Measurements from ENCODE around the gene KRT32. TPM values are rescaled to one million over a fixed set of nuclear protein-coding genes. Genes with fewer than 3 reads are reported as not detected.

The KRT32 gene
- not detected for total RNA-seq
- not detected for polyA plus RNA-seq

- Histone ChIP-seq H3K27ac (ENCODE audit: low read depth) (no peak within 1 kb of the TSS), H3K4me1 (ENCODE audit: insufficient read depth) (no peaks in the 10 kb centered on the region), H3K4me3 (ENCODE audit: low read depth, low read length) (no peak within 1 kb of the TSS), H3K36me3 (ENCODE audit: insufficient read depth) (no peaks in the 10 kb centered on the region)
- no peak for DNase-seq (ENCODE audit: extremely low spot score)
- WGBS: 94% methylated on average over 14 of the region's 14 CpGs
These were observed at the start of gene KRT32 for GRCh38 chr17:41466988-41467387. Gene KRT32 (minus strand): TSS chr17:41467386. CDS start chr17:41467325, 61 bp downstream.

GRCh38 chr17:41516830-41517283, 49.7 kb upstream of the KRT32 start:
- H3K36me3 ChIP-seq (ENCODE audit: insufficient read depth): no peaks in the 10 kb centered on the region
- 81% methylated on average over 14 of the region's 14 CpGs for WGBS
- DNase-seq (ENCODE audit: extremely low spot score): no peak
- no peak overlapping the region for H3K27ac ChIP-seq (ENCODE audit: low read depth)
- H3K4me3 ChIP-seq (ENCODE audit: low read depth, low read length): no peak overlapping the region
- H3K4me1 ChIP-seq (ENCODE audit: insufficient read depth): no peaks in the 10 kb centered on the region

DNA sequence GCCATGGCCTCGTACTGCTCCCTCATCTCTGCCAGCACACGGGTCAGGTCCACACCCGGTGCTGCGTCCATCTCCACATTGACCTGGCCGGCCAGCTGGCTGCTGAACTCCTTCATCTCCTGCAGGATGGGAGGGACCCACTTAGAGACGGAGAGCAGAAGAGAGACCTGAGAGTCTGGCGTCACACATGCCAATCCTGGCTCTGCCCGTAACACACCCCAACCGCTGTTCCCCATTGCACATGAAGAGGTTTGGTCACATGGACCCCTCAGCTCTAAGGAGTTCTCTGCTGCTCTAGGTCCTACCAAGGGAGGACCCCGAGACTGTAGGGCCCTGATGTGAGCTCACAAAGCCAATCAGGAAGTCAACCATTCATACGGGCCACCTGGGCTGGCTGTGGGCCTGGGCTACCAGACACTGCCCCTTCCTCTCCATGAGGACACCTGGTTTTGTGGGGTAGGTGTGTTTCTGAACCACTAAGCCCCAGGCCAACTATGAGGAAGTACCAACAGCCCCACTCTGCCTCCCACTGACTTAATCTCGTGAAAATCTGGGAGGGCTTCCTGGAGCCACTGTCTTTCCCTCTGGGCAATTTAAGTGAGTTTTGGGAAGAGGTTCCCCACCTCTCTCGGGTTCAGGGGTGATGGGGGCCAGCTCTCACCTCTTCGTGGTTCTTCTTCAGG, 49.1 kb upstream of the KRT32 start:
- H3K36me3 ChIP-seq (ENCODE audit: insufficient read depth): no peaks in the 10 kb centered on the region
- no peak overlapping the region for H3K4me3 ChIP-seq (ENCODE audit: low read depth, low read length)
- no peaks in the 10 kb centered on the region for H3K4me1 ChIP-seq (ENCODE audit: insufficient read depth)
- 92% methylated on average over 14 of the region's 14 CpGs for WGBS
- no peak for DNase-seq (ENCODE audit: extremely low spot score)
- H3K27ac ChIP-seq (ENCODE audit: low read depth): no peak overlapping the region

DNA sequence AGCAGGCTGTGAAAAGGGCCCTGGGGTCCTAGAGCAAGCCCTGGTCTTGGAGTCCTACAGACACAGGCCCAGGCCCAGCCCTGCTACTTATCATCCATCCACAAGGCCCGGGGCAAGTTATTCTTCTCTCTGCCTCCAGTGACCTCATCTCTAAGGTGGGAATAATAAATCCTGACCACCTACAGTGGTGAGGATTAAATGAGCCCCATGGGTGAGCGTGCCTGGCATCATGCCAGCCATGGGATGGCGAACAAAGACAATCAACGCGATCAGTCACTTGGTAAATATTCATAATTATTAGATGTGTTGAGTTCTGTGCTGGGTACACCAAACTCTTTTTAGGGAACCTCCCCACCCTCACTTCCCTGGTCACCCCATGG, 46.0 kb upstream of the KRT32 start:
- Histone ChIP-seq H3K4me3 (ENCODE audit: low read depth, low read length) (no peak overlapping the region), H3K27ac (ENCODE audit: low read depth) (no peak overlapping the region), H3K4me1 (ENCODE audit: insufficient read depth) (no peaks in the 10 kb centered on the region), H3K36me3 (ENCODE audit: insufficient read depth) (no peaks in the 10 kb centered on the region)
- WGBS: 64% methylated on average over 5 of the region's 5 CpGs
- DNase-seq (ENCODE audit: extremely low spot score): no peak

DNA sequence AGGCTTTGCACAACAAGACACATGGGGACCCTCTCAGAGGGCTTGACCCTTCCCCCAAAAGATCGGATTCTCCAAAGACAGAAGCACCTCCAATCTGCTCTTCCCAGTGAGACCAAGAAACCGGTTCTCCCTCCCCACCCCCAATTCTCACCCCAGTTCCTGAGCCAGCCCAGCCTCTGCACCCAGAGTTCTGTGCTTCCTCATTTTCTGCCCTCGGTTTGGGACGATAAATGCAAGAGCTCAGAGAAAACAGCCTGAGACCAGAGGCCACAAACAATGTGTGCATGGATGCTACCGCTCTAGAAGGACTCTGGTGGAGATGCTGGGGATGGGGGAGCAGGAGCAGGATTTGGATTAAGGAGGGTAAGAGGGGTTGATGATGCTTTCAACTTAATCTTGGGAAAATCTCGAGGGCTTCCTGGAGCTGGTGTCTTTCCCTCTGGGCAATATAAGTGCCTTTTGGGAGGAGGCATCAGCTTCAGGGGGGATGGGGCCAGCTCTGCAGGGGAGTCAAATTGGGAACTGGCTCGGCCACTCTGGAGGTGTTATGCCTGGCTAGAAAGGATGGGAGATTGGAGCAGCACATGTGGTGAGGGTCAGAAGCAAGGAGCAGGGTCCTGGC, 45.5 kb upstream of the KRT32 start:
- Histone ChIP-seq H3K4me3 (ENCODE audit: low read depth, low read length) (no peak overlapping the region), H3K36me3 (ENCODE audit: insufficient read depth) (no peaks in the 10 kb centered on the region), H3K27ac (ENCODE audit: low read depth) (no peak overlapping the region), H3K4me1 (ENCODE audit: insufficient read depth) (no peaks in the 10 kb centered on the region)
- 65% methylated on average over 7 of the region's 7 CpGs for WGBS
- DNase-seq (ENCODE audit: extremely low spot score): no peak

- 78% methylated on average over 10 of the region's 10 CpGs for WGBS
- Histone ChIP-seq H3K27ac (ENCODE audit: low read depth) (no peak overlapping the region), H3K4me3 (ENCODE audit: low read depth, low read length) (no peak overlapping the region), H3K4me1 (ENCODE audit: insufficient read depth) (no peaks in the 10 kb centered on the region), H3K36me3 (ENCODE audit: insufficient read depth) (no peaks in the 10 kb centered on the region)
- DNase-seq (ENCODE audit: extremely low spot score): no peak
These were observed 44.5 kb upstream of the KRT32 start for GRCh38 chr17:41511716-41512115.

GRCh38 chr17:41511116-41511515, 43.9 kb upstream of the KRT32 start:
- DNase-seq (ENCODE audit: extremely low spot score): no peak
- no peak overlapping the region for H3K27ac ChIP-seq (ENCODE audit: low read depth)
- 56% methylated on average over 4 of the region's 4 CpGs for WGBS
- H3K36me3 ChIP-seq (ENCODE audit: insufficient read depth): no peaks in the 10 kb centered on the region
- no peaks in the 10 kb centered on the region for H3K4me1 ChIP-seq (ENCODE audit: insufficient read depth)
- no peak overlapping the region for H3K4me3 ChIP-seq (ENCODE audit: low read depth, low read length)

GRCh38 chr17:41510251-41511065, 43.3 kb upstream of the KRT32 start:
- no peak overlapping the region for H3K4me3 ChIP-seq (ENCODE audit: low read depth, low read length)
- 74% methylated on average over 7 of the region's 7 CpGs for WGBS
- no peak overlapping the region for H3K27ac ChIP-seq (ENCODE audit: low read depth)
- DNase-seq (ENCODE audit: extremely low spot score): no peak
- H3K4me1 ChIP-seq (ENCODE audit: insufficient read depth): no peaks in the 10 kb centered on the region
- H3K36me3 ChIP-seq (ENCODE audit: insufficient read depth): no peaks in the 10 kb centered on the region

- Histone ChIP-seq H3K27ac (ENCODE audit: low read depth) (no peak overlapping the region), H3K36me3 (ENCODE audit: insufficient read depth) (no peaks in the 10 kb centered on the region), H3K4me1 (ENCODE audit: insufficient read depth) (no peaks in the 10 kb centered on the region), H3K4me3 (ENCODE audit: low read depth, low read length) (no peak overlapping the region)
- 50% methylated on average over 10 of the region's 10 CpGs for WGBS
- DNase-seq (ENCODE audit: extremely low spot score): no peak
These were observed 40.2 kb upstream of the KRT32 start for GRCh38 chr17:41507315-41507880.

DNA sequence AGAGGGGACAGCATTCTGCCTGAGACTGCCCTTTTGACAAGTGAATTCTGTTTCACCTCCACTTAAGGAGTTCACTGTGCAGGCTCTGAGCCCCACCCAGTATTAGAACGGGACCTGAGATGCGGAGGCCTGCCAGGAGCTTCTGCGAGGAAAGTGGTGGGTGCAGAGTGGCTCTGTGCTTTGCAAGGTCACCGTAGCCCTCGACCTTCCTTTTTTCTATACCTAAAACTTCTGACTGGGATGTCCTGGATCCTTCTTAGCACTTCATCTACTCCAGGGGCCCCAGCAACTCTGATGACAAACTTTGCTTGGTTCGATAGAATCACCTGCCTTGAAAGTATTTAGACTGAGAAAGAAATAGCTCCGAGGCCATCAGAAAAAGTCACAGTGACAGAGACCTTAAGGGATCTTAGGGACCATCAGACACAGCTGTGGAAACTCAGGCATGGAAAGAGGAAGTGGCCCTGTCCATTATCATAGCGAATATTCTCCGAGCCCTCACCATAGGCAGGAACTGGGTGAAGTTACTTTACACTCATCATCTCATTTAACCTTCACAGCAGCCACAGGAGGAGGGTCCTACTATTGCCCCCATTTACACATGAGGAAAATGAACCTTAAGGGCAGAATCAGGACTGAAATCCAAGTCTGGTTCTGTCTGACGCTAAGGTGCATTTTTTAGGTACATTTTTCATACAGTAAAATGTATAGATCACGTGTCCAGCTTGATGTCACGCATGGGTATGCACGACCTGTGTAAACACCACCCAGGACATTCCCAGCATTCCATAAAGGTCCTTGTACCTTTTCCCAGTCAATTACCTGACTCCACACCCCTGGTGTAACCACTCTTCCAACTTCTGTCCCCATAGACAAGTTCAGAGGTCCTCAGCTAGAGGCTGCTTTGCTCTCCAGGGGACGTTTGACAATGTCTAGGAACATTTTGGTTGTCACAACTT, 38.9 kb upstream of the KRT32 start:
- H3K4me3 ChIP-seq (ENCODE audit: low read depth, low read length): no peak overlapping the region
- 75% methylated on average over 14 of the region's 14 CpGs for WGBS
- no peak overlapping the region for H3K27ac ChIP-seq (ENCODE audit: low read depth)
- DNase-seq (ENCODE audit: extremely low spot score): no peak
- H3K36me3 ChIP-seq (ENCODE audit: insufficient read depth): no peaks in the 10 kb centered on the region
- H3K4me1 ChIP-seq (ENCODE audit: insufficient read depth): no peaks in the 10 kb centered on the region

- no peak for DNase-seq (ENCODE audit: extremely low spot score)
- WGBS: 88% methylated on average over 17 of the region's 17 CpGs
- H3K4me1 ChIP-seq (ENCODE audit: insufficient read depth): no peaks in the 10 kb centered on the region
- H3K4me3 ChIP-seq (ENCODE audit: low read depth, low read length): peak within 1 kb of the TSS; percentile 11
- H3K27ac ChIP-seq (ENCODE audit: low read depth): peak within 1 kb of the TSS; percentile 59
- H3K36me3 ChIP-seq (ENCODE audit: insufficient read depth): no peaks in the 10 kb centered on the region
These were observed 38.0 kb upstream of the KRT32 start, which contains the start of gene KRT13 for GRCh38 chr17:41505007-41505808. Gene KRT13 (minus strand): TSS chr17:41505612. CDS start chr17:41505550, 62 bp downstream.
